Mesothelial cell of epicardium (in vitro differentiated cells): ENCODE measurements around the gene ANKMY1. TPM values are rescaled to one million over a fixed set of nuclear protein-coding genes. Genes with fewer than 3 reads are reported as not detected.
A peak's percentile ranks its signal among the peaks of the same experiment; 100 is the strongest.

ENCODE experiments used
- DNase-seq, 2 experiments: peaks; one replicate each; pipeline ENCODE4 v3.0.0; 2021; ENCODE audit warnings: low spot score in 2 of 2; ENCODE audit not compliant: unreplicated experiment in 2 of 2
- H3K27ac Mint-ChIP-seq: 2 replicates; pipeline ENCODE4 v1.8.0; 2021; ENCODE audit warnings: mixed read lengths
- H3K27me3 Mint-ChIP-seq: 2 replicates; pipeline ENCODE4 v1.8.0; 2021; ENCODE audit warnings: low read depth, mixed read lengths
- H3K36me3 Mint-ChIP-seq: 2 replicates; pipeline ENCODE4 v1.8.0; 2021; ENCODE audit warnings: mixed read lengths
- H3K4me1 Mint-ChIP-seq: 2 replicates; pipeline ENCODE4 v1.8.0; 2021; ENCODE audit warnings: mixed read lengths
- H3K4me3 Mint-ChIP-seq: 2 replicates; pipeline ENCODE4 v1.8.0; 2021; ENCODE audit warnings: mild to moderate bottlenecking, moderate library complexity, mixed read lengths
- H3K9me3 Mint-ChIP-seq: 2 replicates; pipeline ENCODE4 v1.8.0; 2021; ENCODE audit warnings: mixed read lengths
- CTCF ChIP-seq: fragments of 200-600 bp; sonication (generic); IDR thresholded peaks from one replicate; pipeline ENCODE4 v1.5.0; 2021; ENCODE audit warnings: antibody characterized with exemption; ENCODE audit not compliant: unreplicated experiment
- total RNA-seq: library from RNA; stranded (reverse); gene quantifications from 3 replicates; pipeline ENCODE4 v1.2.1, GENCODE V29; 2021

Gene ANKMY1
- total RNA-seq, 1 donor from 2014 or later, result 29.8 TPM

DNA sequence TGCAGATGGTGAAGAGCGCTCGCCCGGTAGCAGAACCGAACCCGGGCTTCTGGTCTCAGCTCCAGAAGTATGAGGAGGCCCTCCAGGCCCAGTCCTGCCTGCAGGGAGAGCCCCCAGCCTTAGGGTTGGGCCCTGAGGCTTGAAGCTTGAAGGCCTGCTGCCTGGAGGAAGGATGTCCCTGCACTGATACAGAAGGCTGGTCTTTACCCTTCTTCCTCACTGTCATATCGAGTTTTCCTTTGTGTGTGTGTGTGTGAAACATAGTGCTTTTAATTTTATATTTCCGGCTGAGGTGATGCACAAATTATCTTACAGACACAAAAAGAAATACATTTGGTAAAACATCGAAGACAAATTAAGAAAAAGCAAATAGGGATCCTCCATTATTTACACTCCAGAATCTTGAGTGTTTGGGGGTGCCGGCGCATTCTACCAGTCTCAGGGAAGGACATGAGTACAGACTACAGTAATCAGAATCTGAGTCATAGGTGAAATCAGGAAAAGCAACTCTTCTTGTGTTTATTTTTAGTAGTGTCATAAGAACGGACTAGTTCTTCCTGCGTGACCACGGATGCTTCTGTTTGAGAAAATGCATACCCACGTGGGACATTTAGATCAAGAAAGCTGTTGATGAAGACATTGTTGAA lies 3.7 kb upstream of the ANKMY1 start:
- no peak for TF ChIP-seq CTCF
- Mint-ChIP-seq H3K27me3 (no peaks in the 10 kb centered on the region), H3K36me3 (peaks cover 3% of the 10 kb centered on the region), H3K27ac (peak overlapping the region; percentile 61), H3K4me1 (peaks cover 44% of the 10 kb centered on the region), H3K9me3 (no peaks in the 10 kb centered on the region), H3K4me3 (peak overlapping the region; percentile 63)
- no peak for DNase-seq

DNA sequence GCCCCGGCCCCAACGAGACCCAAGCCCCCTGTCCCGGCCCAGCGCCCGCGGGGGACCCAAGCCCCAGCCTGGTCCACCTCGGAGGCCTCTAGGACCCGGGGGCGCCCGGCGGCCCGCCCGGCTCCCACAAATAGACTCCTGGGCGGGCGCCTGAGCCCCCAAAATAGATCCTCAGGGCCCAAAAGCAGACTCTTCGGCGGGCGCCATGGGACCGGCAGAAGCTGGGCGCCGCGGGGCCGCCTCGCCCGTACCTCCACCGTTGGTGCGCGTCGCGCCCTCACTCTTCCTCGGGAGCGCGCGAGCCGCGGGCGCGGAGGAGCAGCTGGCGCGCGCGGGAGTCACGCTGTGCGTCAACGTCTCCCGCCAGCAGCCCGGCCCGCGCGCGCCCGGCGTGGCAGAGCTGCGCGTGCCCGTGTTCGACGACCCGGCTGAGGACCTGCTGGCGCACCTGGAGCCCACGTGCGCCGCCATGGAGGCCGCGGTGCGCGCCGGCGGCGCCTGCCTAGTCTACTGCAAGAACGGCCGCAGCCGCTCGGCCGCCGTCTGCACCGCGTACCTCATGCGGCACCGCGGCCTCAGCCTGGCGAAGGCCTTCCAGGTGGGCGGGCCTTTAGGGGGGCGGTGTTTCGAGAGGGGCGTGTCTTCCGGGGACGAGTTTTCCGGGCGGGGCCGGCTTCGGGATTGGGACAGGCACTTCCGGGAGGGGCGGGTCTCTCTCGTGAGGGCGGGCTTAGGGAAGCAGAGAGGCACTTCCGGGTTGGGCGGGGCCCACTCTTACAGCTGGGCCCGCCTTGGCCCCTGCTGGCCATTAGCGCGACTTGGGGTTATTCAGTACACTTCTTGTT lies 2.9 kb upstream of the ANKMY1 start:
- Mint-ChIP-seq H3K27me3 (no peaks in the 10 kb centered on the region), H3K27ac (peak overlapping the region; percentile 61)

GRCh38 chr2:240560084-240560479 lies 2.3 kb upstream of the ANKMY1 start, which contains the start of gene DUSP28:
Gene DUSP28 (plus strand): TSS chr2:240560357. CDS start chr2:240560685, 328 bp downstream.
- H3K27ac Mint-ChIP-seq, result peak within 1 kb of the TSS; percentile 85
- peaks cover 3% of the 10 kb centered on the region for H3K36me3 Mint-ChIP-seq
- TF ChIP-seq CTCF, result no peak
- H3K4me1 Mint-ChIP-seq, result peaks cover 35% of the 10 kb centered on the region
- H3K27me3 Mint-ChIP-seq, result no peaks in the 10 kb centered on the region
- peak; percentile 70 to 84 for DNase-seq
- H3K4me3 Mint-ChIP-seq, result peak within 1 kb of the TSS; percentile 69
- H3K9me3 Mint-ChIP-seq, result no peaks in the 10 kb centered on the region

More for the DNA sequence above, 2.9 kb upstream of the ANKMY1 start:
- Mint-ChIP-seq H3K9me3 (no peaks in the 10 kb centered on the region), H3K36me3 (peaks cover 3% of the 10 kb centered on the region), H3K4me1 (peaks cover 41% of the 10 kb centered on the region), H3K4me3 (peak overlapping the region; percentile 69)
- TF ChIP-seq CTCF, result peak; percentile 15
- peak; percentile 99 for DNase-seq

DNA sequence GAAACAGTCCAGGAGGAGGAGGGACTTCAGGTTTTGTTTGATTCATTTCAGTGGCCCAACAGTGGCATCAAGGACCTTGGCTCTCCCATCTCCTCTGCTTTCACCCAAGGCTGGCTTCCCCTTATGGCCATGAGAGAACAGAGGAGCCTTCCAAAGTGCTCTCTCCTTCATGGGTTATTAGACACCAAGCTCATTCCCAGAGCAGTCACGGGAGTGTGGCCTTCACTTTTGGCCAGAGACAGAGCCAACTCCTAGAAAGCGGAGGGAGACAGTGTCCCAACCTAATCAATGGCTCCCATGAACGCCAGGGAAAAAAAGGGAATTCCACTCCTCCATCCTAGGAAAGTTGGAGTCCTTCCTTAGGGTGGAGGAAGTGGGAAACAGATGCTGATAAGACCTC lies 1.5 kb upstream of the ANKMY1 start:
- Mint-ChIP-seq H3K36me3 (peaks cover 3% of the 10 kb centered on the region), H3K27me3 (no peaks in the 10 kb centered on the region), H3K4me1 (peaks cover 35% of the 10 kb centered on the region), H3K4me3 (peak overlapping the region; percentile 69), H3K27ac (peak overlapping the region; percentile 85), H3K9me3 (no peaks in the 10 kb centered on the region)
- no peak for TF ChIP-seq CTCF
- no peak for DNase-seq

- peaks cover under 1% of the 10 kb centered on the region for H3K36me3 Mint-ChIP-seq
- no peaks in the 10 kb centered on the region for H3K9me3 Mint-ChIP-seq
- no peak for DNase-seq
- H3K27ac Mint-ChIP-seq, result no peak overlapping the region
- no peak for TF ChIP-seq CTCF
- H3K4me1 Mint-ChIP-seq, result peaks cover 35% of the 10 kb centered on the region
- H3K27me3 Mint-ChIP-seq, result no peaks in the 10 kb centered on the region
- H3K4me3 Mint-ChIP-seq, result peak overlapping the region; percentile 57
Observed at GRCh38 chr2:240558236-240558761, 511 bp upstream of the ANKMY1 start.
